Measurements from ENCODE around the gene GPR17.

GPR17 gene

DNA sequence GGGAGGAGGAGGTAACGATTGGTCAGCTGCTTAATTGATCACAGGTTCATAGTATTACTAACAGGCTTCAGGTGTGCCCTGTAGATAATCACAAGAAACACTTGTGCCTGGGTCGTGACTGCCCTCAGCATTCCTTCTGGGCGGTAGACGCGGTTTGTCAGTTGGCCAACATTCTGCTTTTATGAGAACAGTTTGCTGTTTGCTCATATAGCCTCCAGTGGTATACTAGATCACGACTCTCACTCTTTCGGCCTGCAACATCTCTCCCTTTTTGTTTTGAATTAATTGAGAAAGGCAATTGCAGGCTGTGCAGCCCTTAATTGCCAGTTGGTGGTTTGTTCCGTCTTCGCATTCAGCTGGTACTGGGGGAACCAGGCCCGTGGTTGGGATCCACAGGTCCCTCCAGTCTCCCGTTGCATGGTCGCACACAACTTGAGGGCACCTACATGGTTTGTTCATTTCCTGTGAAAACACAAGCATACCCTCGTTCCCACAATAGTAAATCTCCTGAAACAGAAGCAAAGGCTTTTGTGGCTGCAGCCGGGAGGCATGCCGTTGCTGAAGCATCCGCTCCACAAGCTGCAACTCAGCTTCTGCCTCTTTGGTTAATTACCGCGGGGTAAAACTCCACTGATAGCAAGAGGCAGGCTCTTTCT is 30.3 kb upstream of the GPR17 start:
- no peak for DNase-seq

DNA sequence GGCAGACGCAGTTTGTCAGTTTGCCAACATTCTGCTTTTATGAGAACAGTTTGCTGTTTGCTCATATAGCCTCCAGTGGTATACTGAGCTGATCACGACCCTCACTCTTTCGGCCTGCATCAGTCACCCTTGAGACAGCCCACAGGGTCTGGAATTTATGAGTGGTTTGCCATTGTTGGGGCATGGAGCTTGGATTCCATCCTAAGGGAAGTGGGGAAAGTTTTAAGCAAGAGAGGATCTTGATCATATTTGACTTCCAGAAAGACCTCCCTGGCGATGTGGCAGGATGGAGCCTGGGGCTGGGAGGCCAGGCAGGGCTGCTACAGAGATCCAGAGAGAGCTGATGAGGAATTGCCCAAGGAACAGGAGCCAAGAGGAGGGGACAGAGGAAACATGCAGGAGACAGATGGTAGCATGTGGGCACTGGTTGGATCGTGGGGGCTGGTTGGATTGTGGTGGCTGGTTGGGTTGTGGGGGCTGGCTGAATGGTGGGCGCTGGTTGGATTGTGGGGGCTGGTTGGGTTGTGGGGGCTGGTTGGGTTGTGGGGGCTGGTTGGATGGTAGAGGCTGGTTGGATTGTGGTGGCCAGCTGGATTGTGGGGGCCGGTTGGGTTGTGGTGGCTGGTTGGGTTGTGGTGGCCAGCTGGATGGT is 27.3 kb upstream of the GPR17 start:
- no peak for DNase-seq

DNA sequence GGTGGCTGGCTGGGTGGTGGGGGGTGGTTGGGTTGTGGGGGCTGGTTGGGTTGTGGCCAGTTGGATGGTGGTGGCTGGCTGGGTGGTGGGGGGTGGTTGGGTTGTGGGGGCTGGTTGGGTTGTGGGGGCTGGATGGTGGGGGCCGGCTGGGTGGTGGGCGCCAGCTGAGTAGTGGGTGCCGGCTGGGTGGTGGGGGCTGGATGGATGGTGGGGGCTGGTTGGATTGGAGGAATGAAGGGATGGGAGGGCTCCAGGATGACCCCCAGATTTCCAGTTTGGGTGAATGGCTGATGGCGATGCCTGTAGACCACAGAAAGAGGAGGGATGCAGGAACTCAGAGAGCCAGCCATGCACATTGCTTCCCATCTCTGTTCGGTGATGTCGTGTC is 26.8 kb upstream of the GPR17 start:
- DNase-seq = no peak

DNA sequence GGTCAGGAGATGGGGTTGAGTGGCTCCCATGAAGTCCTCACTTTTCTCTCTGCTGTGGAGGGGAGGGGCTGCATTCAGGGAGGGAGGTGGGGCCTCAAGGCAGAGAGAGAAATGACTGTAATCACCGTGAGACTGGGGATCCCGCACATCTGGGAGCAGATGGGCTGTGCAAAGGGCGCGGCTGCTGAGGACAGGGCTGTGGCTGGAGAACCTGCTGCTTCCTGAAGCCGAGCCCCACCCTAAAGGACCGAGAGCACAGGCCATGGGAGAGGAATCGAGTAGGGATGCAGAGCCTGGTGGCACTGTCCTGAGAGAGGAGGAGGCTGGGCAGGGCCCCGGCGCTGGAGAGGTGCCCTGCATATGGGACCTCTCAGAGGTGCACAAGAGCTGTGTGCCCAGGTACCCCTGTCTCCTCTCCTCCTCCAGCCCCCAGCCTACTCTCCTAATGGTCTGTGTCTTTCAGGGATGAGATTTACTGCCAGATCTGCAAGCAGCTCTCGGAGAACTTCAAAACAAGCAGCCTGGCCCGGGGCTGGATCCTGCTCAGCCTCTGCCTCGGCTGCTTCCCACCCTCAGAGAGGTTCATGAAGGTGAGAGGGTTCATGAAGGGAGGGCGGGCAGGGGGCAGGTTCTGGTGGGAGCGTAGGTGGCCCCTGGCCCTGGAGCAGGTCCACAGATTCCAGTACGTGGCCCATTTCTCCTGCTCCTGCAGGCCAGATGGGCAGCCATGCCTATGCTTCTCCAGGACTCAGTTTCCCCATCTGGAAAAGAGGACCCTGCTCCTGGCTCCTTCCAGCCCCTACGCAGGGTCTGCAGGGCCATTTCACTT is 25.9 kb upstream of the GPR17 start:
- DNase-seq = no peak

DNA sequence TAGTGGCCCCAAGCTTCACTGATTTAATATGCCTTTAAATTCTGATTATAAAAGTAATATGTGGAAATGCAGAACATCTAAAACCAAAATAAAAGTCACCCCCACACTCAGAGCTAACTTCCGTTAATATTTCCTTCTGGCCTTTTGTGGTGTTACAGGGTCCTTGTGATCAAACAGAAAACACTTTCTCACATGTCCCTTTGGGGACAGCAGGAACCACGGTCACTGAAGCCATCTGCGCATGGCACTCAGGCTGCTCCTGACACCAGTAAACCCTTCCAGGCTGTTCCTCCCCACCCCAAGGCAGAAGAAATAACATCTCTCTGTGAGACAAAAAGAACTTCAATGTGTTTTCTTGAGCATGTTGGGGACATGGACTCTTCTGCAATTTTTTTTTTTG is 25.1 kb upstream of the GPR17 start:
- DNase-seq = no peak

DNA sequence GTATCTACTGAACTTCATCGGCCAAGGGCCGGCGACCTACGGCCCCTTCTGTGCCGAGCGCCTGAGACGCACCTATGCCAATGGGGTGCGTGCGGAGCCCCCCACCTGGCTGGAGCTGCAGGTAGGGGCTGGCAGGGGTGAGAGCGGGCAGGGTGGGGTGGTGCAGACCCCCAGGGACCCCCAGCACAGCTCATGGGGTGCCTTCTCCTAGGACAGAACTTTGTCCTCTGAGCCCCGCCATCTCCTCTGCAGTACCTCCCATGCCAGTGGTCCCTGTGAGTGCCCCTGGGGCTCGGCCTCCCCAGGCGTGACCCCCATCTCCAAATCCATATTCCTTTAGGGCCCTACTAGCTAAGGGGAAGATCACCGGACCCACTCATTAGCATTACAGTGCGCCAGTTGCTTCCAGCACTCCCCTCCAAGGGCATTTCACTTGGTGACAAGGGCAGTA is 23.9 kb upstream of the GPR17 start:
- no peak for DNase-seq

DNA sequence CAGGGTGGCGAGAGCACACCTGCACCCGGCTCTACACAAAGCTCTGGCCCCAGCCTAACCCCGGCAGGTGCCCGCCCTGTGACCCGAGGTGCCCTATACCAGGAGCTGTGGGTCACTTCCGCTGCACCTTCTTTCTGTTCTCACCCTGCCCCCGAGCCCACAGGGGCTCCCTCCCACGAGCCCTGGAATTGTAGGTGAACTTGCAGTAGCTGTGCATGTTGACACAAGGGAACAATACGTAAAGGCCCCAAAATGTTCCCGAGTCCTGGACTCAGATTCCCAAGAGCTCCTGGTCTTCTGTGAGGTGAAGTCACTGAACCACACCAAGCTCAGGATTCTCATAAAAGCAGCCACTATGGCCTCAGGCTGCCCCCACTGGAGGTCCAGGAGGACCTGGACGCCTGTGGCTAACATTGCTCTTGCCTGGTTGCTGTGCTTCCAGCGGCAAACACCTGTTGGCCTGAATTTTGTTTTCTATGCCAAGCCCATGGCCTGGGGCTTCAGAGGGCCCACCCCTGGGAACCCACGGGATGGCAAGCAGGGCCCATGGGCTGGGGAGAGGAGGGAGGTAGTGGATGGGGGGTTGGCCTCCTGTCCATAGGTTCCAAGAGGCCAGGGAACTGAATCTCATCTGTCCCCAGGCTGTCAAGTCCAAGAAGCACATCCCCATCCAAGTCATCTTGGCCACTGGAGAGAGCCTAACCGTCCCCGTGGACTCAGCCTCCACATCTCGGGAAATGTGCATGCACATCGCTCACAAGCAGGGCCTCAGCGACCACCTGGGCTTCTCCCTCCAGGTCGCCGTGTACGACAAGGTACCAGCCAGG is 23.2 kb upstream of the GPR17 start:
- no peak for DNase-seq

DNA sequence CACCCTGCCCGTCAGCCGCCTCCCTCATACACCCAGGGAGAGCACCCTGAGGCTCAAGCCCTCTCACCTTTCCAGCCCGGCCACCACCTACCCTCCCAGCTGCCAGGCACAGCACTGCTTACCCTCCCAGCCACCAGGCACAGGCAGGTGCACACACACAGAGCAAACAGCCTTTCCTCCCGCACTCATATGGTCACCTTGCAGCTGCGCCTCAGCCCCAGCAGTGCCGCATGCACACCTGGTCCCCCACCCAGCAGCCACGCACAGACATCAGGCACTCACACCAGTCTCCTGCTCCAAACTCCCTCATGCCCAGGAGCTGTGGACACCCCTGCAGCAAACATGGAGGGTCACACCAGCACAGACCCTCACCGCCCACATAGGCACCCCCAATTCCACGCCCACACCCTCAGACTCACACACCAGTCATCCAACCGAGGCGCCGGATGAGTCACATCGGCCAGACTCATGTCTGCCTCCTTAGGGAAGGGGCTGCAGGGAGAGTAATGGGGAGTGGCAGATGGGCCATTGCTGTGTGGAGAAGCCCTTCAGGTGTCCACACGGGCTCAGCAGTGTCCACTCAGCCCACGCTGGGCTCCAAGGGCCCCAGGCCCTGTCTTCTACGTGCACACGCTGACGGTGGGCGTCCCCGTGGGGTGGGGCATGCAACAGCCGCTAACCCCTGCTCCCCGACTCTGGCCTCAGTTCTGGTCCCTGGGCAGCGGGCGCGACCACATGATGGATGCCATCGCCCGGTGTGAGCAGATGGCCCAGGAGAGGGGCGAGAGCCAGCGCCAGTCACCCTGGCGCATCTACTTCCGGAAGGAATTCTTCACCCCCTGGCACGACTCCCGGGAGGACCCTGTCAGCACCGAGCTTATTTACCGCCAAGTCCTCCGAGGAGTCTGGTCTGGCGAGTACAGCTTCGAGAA is 22.3 kb upstream of the GPR17 start:
- no peak for DNase-seq

DNA sequence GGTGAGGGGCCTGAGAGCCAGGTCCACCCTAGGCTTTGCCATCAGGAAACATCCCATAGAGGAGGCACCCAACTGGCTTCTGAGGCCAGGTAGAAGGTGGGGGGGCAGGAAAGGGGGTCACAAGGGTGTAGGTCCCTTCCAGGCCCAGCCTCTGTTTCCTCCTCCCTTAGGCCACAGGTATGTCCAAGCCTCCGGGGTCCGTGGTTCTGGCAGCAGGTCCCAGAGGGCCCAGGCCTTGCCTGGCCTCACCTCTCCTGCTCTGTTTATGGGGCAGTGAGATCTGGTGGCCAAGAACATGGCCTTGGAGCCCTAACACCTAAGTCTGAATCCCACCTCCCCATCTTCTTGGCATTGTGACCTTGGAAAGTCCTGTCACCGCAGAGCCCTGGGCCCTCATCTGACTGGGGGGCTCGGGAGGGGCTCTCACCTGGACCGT is 21.6 kb upstream of the GPR17 start:
- no peak for DNase-seq

DNA sequence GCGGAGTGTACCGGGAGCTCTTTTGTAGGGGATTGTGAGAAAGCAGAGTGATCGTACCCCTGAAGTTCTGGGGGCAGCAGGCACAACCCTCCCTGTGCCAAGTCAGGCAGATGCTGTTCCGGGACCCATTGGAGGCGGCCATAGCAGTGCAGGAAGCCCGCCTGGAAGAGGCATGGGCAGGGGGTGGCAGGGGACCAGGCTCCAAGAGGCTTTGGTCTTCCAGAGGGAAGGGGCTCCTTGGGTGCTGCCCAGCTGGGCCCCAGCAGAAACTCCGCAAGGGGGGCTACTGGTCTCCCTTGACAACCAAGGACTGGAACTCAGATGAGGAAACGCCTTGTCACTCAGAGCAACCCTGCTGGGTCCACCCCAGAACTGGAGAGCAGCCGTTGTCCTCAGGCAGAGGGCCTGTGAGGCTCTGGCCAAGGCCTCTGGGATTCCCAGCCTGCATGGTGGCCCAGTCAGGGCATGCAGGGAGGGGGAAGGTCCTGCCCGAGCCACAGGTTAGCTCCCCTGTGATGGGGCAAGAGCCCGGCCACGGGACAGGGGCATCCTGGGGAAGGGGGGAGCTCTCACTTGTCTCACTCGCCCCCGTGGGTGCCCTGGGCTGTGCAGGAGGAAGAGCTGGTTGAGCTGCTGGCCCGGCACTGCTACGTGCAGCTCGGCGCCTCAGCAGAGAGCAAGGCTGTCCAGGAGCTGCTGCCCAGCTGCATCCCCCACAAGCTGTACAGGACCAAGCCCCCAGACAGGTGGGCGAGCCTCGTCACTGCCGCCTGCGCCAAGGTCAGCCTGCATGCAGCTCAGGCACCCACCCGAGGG is 21.0 kb upstream of the GPR17 start:
- no peak for DNase-seq

DNA sequence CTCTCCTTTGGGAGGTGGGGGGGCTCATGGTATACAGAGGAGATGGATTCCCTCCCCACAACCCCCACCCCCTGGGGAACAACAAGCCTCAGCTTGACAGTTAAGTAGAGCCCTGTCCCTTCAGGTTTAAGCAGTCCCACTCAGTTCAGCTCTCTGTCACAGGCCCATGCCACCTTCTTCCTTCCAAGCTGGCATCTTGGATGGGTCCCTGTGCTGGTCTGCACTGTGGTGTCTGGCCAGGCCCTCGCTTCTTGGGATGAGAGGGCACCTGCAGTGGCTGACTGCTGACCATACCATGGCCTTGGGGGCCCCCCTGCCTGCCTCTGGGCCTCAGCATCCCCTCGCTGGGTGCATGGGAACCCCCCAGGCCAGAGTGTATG is 20.4 kb upstream of the GPR17 start:
- DNase-seq = no peak

DNA sequence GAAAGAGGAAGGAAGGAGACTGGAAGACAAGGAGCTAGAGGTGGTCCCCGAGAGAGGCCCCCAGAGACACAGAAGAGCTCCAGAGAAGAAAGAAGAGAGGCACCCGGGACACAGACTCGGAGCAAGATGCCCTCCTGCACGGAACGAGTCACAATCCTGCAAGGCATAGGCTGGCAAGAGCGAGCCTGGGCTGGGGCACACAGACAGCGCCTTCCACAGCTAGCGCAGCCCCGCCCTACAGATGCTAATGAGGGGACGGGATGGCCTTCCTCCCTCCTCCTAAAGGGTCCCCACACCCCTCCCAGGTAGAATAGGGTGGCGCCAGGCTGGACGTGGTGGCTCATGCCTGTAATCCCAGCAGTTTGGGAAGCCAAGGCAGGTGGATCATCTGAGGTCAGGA is 19.8 kb upstream of the GPR17 start:
- no peak for DNase-seq

DNA sequence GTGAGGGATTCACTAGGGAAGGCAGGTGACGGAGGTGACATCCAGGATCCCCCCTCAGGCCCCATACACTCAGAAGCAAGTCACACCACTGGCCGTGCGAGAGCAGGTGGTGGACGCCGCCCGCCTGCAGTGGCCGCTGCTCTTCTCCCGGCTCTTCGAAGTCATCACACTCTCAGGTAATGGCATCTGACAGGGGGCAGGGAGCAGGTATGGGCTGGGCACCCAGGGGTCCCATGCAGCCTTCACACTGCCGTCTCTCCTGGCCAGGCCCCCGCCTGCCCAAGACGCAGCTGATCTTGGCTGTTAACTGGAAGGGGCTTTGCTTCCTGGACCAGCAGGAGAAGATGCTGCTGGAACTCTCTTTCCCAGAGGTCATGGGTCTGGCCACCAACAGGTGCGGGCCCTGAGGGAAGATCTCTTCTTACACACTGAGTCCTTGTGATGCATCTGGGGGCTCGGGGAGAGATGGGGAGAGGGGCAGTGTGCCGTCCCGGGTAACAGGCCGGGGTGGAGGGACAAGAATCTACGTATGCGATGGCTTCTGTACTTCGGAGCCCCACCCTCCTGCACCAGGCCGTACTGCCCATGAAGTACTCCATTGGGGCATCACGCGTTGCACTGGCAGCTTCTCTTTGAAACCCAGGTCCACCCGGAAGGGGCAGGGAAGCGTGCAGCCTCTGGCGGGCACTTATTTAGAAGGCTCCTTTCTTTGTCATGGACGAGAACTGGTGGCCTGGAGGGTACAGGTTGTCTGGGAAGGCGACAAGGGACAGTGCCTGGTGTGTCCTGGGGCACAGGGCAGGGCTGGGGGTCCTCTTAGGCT is 18.8 kb upstream of the GPR17 start:
- DNase-seq = no peak

DNA sequence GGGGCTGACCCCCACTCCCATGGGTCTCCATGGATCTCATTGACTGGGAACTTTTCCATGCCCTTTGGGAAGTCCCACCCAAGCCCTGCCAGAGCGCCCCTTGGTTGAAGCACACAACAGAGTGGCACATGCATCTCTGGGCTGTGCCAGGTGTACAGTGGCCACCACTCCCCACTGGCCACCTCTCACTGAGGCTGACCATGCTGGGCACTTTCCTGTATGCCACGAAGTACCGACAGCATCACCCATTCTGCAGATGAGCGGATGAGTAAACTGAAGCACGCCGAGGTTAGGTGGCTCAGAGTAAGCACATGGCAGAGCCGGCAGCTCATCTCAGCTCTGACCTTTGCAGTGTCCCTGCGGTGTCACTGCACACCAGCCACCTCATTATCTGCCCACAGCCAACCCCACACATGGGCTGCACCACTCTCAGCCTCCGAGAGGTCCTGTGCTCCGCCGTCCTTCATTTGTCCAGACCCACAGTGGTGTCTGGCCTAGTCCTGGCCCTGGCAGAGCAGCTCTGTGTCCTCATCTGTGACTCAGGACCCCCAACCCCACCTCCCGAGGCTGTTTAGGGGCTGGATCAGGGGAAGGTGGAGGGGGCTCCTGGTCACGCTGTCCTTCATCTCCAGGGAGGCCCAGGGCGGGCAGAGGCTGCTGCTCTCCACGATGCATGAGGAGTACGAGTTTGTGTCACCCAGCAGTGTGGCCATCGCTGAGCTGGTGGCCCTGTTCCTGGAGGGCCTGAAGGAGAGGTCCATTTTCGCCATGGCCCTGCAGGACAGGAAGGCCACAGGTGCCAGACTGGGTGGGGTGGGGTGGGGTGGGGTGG is 18.0 kb upstream of the GPR17 start:
- no peak for DNase-seq

DNA sequence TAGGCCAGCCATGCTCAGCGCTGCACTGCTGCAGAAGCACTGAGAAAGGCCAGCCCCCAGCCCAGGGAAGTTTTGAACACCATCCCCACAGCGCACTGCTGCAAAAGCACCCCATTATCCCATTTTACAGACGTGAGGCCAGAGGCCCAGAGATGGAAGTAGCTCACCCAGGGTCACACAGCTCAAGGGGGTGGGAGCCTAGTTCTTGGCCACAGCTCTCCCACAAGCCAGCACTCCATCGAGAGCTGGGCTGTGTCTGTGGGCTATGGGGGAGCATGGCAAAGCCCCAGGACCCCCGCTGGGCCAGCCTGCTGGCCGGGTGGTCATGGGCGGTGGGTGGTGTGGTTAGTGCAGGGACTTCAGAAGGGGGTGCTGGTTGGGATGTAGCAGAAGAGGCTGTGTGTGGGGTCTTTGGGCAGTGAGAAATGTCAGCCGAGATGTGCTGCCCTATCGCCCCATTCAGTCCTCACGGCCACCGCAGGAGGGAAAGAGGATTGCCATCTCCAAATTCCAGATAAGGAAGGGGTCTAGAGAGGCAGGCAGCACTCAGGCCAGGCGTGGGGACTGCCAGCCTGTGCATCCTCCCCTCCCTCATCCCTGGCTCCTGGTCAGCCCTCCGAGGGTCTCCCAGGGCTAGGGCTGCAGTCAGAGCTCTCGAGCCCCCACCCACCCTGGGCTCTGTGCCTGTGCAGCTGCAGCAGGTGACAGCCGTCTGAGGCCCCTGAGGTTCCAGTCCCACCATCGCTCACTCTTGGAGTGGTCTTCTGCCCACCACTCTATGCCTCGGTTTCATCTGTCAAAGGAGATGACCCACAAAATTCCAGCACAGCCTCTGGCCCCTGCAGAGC is 17.0 kb upstream of the GPR17 start:
- DNase-seq = no peak

DNA sequence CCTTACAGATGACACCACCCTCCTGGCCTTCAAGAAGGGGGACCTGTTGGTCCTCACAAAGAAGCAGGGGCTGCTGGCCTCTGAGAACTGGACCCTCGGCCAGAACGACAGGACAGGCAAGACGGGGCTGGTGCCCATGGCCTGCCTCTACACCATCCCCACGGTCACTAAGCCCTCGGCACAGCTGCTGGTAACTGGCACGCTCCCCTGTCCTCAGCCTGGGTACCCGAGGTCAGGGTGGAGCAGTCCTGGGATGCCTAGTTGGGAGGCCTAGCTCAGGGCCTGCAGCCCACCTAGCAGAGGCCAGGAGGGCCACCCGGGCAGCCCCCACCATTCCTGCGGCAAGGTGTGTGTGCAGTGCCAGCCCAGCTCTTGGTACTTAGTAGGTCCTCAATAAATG is 16.3 kb upstream of the GPR17 start:
- DNase-seq = no peak

DNA sequence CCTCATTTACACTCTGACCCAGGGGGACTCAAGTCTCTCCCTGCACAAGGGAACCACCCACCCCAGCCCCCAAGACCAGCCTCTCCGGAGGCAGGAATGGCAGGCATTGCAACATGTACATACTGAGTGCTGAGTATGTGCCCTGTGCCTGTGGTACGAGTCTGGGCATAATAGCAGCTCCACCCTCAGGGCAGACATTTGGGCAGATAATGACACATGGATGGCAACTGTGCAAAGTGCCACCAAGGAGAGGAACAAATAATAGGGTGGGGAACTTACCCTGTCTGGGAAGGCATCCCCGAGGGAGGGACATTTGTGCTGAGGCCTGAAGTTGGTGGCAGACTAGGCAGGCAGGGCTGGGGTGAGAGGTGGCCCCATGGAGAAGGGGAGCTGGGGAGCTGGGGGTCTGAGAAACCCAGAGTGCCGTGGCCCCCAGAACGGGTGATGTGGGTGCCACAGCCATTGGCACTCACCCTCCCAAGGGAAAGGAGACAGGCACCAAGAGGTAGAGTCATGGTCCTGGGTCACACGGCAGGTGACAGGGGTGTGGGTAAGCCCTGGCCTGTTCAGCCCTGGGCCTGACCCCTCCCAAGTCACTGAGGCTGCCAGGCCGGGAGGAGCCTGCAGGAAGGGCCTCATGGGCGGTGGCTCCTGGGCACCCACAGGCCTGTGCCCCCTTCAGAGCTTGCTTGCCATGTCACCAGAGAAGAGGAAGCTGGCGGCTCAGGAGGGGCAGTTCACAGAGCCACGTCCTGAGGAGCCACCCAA is 15.7 kb upstream of the GPR17 start:
- no peak for DNase-seq
